ENCODE results near the gene SSH2. TPM values are rescaled to one million over a fixed set of nuclear protein-coding genes. Genes with fewer than 3 reads are reported as not detected.
"Not testable (repeated sequence)": the region's sequence is repeated elsewhere in the genome, so short reads cannot be mapped to it uniquely, and the experiment has no call there.

Gene SSH2
- total RNA-seq, 1 experiment from 2014 or later = 2.8 TPM

DNA sequence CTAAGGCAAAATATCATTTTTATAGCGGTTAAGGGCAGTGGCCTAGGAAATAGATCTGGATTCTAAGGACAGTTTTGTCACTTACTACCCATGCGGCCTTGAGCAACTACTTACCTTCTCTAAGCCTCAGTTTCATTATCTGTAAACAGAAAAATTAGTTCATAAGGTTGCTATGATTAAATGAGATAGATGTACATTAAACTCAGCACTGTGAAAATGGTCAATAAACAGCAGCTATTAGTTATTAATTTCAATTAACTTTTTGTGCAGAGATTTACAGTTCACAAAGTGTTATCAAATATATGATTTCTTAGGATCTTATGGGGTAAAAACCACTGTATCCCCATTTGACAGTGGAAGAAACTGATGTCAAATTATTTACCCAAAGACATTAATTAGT lies 171.8 kb downstream of the SSH2 start:
- Histone ChIP-seq H3K36me3 (no peaks in the 10 kb centered on the region; the same call in 1 of the 2 replicates), H3K27me3 (no peaks in the 10 kb centered on the region), H3K4me3 (no peak overlapping the region), H3K9me3 (no peaks in the 10 kb centered on the region)
- no peak for DNase-seq

DNA sequence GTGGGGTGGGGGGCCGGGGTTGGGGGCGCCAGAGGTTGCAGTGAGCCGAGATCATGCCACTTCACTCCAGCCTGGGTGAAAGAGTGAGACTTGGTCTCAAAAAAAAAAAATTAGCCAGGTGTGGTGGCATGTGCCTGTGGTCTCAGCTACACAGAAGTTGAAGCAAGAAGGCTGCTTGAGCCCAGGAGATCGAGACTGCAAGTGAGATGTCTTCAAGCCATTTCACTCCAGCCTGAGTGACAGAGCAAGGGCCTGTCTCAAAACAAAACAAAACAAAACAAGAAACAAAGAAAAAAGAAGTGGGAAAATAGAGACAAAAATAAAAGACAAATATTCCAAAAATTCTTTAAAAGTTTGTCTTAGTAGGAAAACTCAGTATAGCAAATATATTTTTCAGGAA lies 172.2 kb downstream of the SSH2 start:
- H3K4me3 ChIP-seq = no peak overlapping the region
- H3K27me3 ChIP-seq = no peaks in the 10 kb centered on the region
- DNase-seq = no peak
- no peaks in the 10 kb centered on the region for H3K9me3 ChIP-seq
- no peaks in the 10 kb centered on the region; the same call in 1 of the 2 replicates for H3K36me3 ChIP-seq

DNA sequence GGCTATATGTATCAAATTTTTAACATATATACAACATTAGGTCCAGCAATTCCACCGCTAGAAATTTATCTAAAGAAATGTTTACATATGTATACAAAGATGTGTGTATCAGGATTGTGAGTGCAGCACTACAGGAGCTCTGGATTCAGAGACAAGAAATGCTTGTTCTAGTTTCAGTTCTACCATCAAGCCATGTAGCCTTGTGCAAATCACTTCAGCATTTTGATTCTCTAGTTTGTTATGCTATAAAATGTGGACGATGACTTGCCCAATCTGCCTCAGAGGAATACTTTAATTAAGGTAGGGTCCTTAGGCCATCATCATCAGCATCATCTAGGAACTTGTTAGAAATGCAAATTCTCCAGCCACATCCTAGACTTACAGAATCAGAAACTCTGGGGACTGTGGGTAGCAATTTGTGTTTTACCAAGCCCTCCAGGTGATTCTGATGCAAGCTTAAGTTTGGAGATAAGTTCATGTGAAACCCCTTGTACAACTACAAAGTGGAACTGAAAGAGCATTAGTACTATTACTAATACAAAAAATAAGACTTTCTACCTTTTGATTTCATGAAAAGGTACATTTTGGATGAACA lies 176.1 kb downstream of the SSH2 start:
- no peak for DNase-seq
- Histone ChIP-seq H3K4me3 (no peak overlapping the region), H3K27me3 (no peaks in the 10 kb centered on the region), H3K36me3 (no peaks in the 10 kb centered on the region; the same call in 1 of the 2 replicates), H3K9me3 (no peaks in the 10 kb centered on the region)

DNA sequence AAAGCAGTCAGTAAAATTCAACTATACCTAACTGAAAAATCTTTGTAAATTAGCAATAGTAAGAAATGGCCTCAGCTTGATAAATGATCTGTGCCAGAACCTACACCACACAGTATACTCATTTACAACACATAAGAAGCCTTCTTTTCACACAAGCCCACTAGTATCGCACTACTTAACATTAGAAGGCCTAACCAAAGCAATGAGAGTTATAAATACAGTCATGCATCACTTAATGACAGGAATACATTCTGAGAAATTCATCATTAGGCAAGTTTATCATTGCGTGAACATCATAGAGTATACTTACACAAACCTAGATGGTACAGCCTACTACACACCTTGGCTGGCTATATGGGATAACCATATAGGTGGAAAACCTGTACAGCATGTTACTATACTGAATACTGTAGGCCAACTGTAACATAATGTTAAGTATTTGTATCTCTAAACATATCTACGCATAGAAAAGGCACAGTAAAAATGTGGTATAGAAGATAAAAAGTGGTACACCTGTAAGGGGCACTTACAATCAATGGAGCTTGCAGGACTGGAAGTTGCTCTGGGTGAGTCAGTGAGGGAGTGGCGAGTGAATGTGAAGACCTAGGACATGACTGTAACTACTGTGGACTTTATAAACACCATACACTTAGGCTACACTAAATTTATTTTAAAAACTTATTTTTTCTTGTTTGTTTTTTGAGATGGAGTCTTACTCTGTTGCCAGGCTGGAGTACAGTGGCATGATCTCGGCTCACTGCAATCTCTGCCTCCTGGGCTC lies 180.8 kb downstream of the SSH2 start:
- Histone ChIP-seq H3K36me3 (no peaks in the 10 kb centered on the region; the same call in 1 of the 2 replicates), H3K27me3 (no peaks in the 10 kb centered on the region), H3K9me3 (no peaks in the 10 kb centered on the region), H3K4me3 (no peak overlapping the region)
- no peak for DNase-seq

DNA sequence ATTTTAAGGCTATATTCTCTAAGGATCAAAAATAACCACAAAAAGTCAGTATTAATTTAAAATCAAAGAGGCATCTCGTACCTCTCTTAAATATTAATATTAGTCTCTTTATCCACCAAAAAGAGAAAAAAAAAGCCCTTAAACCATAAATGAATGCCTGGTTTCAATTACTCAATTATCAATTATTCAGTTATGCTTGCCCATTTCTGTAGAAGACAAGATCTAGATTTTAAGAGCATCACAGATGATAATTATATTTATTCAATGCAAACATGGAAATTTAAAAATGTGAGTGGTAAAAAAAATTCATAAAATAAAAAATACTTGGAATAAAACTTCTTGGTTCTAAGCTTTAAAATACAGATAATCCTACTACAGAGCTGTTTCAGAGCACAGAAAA lies 181.6 kb downstream of the SSH2 start:
- H3K36me3 ChIP-seq = no peaks in the 10 kb centered on the region
- H3K4me3 ChIP-seq = no peak overlapping the region
- H3K9me3 ChIP-seq = no peaks in the 10 kb centered on the region
- DNase-seq = no peak
- H3K27me3 ChIP-seq = no peaks in the 10 kb centered on the region

DNA sequence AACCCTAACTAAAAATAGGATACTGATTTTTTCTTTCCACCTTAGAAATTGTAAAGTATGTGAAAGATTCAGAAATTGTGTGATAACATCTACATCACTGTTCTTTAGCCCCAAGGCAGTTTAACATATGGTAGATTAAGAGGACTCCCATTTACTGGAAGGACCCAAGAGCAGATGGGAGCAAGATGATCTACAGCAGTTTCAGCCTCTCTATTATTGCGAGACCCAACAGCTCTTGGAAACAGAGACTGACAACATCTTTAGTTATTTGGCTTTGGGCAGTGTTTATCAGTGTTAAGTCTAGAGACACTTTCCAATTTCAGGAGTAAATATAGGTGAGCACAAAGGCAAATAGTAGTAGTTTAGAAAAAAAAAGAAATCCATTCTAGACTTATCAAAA lies 182.4 kb downstream of the SSH2 start:
- Histone ChIP-seq H3K4me3 (no peak overlapping the region), H3K27me3 (no peaks in the 10 kb centered on the region), H3K9me3 (no peaks in the 10 kb centered on the region), H3K36me3 (no peaks in the 10 kb centered on the region)
- DNase-seq = no peak

DNA sequence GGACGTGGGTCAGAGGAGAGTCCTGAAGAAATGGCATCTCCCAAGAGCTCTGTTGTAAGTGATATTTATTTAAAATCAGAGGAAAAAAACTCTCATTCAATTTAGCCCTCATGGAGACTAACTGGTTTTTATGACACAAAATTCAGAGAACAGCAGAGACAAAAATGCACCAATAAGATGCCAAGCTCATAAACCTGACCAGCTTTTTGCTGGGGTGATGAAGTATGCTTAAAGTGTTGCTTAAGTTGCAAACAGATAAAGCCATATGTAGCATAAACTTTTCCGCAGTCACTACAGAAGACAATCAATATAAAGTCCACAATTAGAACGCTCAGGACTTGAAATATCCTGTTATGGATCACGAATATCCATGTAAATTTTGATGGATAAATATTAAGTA lies 183.4 kb downstream of the SSH2 start:
- Histone ChIP-seq H3K27me3 (no peaks in the 10 kb centered on the region), H3K9me3 (no peaks in the 10 kb centered on the region), H3K4me3 (no peak overlapping the region), H3K36me3 (no peaks in the 10 kb centered on the region)
- no peak for DNase-seq

DNA sequence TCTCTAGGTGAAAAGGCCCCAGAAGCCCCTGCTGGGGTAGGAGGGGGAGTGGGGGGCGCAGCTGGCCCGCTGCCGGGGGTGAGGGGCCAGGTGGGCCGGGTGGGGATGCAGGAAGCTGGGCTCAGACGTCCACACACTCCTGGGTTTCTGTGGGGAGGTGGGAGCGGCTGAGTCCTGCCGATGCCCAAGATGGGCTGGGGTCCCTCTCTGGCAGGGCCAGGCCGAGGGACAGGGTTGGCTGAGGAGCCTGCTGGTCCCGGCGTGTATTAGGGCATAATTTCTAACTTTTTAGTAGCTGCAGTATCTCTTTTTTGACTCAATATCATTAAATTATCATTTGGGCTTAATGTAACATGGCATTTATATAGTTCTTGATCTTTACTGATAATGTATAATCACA lies 185.9 kb downstream of the SSH2 start:
- DNase-seq = no peak
- Histone ChIP-seq H3K9me3 (no peaks in the 10 kb centered on the region), H3K36me3 (no peaks in the 10 kb centered on the region), H3K4me3 (no peak overlapping the region), H3K27me3 (no peaks in the 10 kb centered on the region)

DNA sequence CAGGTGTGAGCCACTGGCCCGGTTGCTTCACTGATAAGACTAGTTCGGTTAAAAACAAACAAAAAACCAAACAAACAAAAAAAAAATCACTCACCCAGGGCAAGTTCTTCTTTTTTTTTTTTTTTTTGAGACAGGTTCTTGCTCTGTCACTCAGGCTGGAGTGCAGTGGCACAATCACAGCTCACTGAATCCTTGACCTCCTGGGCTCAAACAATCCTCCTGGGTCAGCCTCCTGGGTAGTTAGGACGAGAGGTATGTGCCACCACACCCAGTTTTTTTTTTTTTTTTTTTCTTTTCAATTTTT lies 187.9 kb downstream of the SSH2 start:
- H3K36me3 ChIP-seq = no peaks in the 10 kb centered on the region
- no peaks in the 10 kb centered on the region for H3K27me3 ChIP-seq
- no peaks in the 10 kb centered on the region for H3K9me3 ChIP-seq
- DNase-seq = no peak
- H3K4me3 ChIP-seq = no peak overlapping the region

DNA sequence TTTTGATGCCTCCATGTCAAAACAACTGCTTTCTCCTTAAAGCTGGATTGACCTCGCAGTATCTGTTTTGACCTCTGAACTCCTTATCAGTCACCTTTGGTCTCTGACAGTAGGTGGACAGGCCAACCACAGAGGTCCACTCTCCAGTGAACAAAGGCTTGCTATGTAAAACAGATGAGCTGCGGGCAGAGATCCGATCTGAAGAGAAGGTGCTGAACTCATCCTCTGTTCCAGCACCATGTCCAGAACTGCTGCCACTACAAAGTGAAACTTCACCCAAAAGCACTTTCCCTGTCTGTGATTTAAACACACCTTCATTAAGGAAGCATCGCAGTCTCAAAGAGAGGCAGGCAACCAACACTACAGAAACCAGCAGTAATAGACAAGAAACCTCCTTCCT lies 190.0 kb downstream of the SSH2 start:
- DNase-seq = no peak
- H3K27me3 ChIP-seq = no peaks in the 10 kb centered on the region
- H3K4me3 ChIP-seq = no peak overlapping the region
- H3K36me3 ChIP-seq = no peaks in the 10 kb centered on the region
- H3K9me3 ChIP-seq = no peaks in the 10 kb centered on the region

DNA sequence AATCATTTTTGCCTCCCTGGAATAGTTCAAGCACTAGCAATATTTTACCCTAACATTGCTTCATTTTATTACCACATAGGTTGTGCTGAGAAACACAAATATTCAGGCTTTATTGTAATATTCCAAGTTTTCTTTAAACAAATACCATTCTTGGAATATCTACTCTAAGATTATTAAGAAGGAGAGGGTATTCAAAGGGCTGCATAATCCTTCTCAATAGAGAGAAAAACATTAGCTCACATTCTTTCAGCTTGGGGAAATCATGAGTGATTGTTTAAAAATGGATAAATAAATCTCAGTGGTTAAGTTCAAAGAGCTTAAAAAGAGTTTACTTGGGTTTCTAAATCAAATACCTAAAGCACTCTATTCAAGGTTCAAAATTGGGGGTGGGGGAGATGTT lies 195.4 kb downstream of the SSH2 start:
- Histone ChIP-seq H3K36me3 (no peaks in the 10 kb centered on the region), H3K9me3 (no peaks in the 10 kb centered on the region), H3K27me3 (no peaks in the 10 kb centered on the region), H3K4me3 (no peak overlapping the region)
- no peak for DNase-seq

DNA sequence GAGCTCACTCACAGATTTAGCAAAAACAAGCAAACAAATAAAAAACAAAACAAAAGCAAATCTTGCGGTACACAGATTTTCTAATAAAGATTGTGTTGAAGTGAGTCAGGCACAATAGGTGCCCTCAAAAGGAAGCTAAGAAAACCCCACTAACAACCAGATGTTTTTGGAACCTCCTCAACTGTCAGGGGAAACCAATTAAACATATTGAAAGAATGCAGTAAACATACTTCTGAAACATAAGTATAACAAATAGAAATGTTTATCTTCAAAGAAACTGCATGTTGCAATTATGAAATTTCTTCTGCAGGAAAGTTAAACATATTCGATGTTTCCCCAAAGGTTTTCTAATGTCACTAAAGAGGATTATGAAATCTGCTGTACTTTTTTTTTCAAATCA lies 196.9 kb downstream of the SSH2 start:
- Histone ChIP-seq H3K9me3 (0 out of 2 replicates have a peak, but pooled peaks cover 3% of the 10 kb centered on the region), H3K27me3 (no peaks in the 10 kb centered on the region), H3K36me3 (no peaks in the 10 kb centered on the region), H3K4me3 (no peak overlapping the region)
- no peak for DNase-seq

DNA sequence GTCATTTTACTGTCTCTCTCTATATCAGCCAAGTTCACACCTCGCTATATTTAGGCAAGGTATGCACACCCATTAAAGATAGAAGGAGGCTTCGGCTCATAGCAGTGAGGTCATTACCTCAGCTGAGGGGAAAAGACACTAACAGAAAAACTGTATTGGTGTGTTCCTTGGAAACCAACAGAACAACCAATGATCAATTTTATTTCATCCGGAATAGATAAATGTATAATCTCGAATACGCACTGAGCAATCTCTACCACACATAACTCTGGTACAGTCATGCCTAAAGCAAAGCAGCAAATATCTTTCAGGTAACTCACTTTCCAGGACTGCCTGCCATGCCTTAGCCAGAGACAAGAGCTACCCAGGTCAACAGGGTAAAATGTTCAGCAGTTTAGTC lies 197.4 kb downstream of the SSH2 start:
- peak; percentile 18 for DNase-seq
- no peaks in the 10 kb centered on the region for H3K27me3 ChIP-seq
- no peaks in the 10 kb centered on the region for H3K36me3 ChIP-seq
- no peak overlapping the region for H3K4me3 ChIP-seq
- H3K9me3 ChIP-seq = peaks cover 3% of the 10 kb centered on the region; the same call in 1 of the 2 replicates

DNA sequence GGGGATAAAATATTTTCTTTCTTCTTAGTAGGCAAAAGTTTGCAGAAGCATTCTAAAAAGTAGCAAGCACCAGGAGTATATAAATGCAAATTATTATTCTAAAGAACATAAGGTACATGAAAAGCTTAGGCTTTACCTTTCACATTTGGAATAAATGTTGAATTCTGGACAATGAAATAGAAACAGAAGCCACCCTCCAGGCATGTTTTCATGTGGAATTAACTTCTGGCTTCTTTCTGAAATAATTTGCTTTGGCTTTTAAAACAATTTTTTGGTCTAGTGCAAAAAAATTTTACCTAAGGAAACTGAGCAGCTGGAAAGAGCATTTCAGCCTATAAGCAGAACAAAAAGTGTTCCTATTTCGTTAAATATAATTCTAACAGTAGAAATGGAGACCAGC lies 197.8 kb downstream of the SSH2 start:
- no peaks in the 10 kb centered on the region for H3K36me3 ChIP-seq
- peaks cover 3% of the 10 kb centered on the region; the same call in 1 of the 2 replicates for H3K9me3 ChIP-seq
- DNase-seq = no peak
- no peaks in the 10 kb centered on the region for H3K27me3 ChIP-seq
- H3K4me3 ChIP-seq = no peak overlapping the region

DNA sequence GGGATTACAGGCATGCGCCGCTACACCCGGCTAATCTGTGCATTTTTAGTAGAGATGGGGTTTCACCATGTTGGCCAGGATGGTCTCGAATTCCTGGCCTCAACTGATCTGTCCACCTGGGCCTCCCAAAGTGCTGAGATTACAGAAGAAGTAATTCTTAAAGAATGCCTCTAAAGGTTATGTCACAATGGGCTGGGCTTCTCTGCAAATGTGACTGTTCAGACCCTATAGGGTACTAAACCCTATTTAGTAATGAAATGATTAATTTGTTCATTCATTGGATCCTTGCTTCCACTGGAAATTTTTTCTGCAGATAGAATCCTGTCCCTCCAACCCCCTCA lies 198.5 kb downstream of the SSH2 start:
- Histone ChIP-seq H3K27me3 (no peaks in the 10 kb centered on the region), H3K4me3 (no peak overlapping the region), H3K36me3 (no peaks in the 10 kb centered on the region), H3K9me3 (peaks cover 3% of the 10 kb centered on the region; the same call in 1 of the 2 replicates)
- DNase-seq = no peak

DNA sequence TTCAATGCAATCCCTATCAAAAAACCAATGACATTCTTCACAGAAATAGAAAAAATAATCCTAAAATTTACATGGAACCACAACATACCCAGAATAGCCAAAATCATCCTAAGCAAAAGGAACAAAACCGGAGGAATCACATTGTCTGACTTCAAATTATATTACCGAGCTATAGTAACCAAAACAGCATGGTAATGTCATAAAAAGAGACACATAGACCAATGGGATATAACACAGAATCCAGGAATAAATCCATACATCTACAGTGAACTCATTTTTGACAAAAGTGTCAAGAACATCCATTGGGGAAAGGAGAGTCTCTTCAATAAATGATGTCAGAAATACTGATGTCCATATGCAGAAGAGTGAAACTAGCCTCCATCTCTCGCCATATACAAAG lies 201.5 kb downstream of the SSH2 start:
- Histone ChIP-seq H3K9me3 (peaks cover 3% of the 10 kb centered on the region; the same call in 1 of the 2 replicates), H3K27me3 (no peaks in the 10 kb centered on the region), H3K4me3 (no peak overlapping the region), H3K36me3 (no peaks in the 10 kb centered on the region)
- no peak for DNase-seq

DNA sequence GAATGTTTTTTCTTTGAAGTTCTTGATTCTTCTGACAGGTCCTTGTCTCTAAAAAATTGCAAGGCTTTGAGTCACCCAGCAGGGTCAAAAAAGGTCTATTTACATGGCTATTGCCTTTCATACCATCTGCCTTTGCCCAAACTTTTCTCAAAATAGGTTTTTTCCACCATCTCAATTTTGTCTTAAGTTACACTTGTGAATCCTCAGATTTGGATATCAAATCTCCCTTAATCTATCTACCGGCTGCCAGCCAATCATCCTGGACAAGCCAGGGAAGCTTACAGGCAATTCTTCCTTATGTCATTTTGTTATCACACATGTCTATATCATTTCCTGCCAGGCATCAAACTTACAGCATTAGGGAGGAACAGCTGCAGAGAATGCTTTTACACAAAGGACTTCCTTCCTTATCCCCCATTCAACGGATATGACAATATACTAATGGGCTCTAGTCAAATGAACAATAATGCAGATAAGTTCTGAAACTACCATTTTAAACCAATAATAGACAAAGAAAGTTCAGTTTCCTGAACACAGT lies 203.2 kb downstream of the SSH2 start:
- DNase-seq = peak; percentile 12

DNA sequence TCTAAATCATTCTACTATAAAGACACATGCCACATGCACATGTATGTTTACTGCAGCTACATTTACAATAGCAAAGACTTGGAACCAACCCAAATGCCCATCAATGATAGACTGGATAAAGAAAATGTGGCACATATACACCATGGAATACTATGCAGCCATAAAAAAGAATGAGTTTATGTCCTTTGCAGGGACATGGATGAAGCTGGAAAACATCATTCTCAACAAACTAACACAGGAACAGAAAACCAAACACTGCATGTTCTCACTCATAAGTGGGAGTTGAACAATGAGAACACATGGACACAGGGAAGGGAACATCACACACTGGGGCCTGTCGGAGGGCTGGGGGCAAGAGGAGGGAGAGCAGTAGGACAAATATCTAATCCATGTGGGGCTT lies 204.6 kb downstream of the SSH2 start:
- not testable (repeated sequence) for H3K9me3 ChIP-seq, H3K27me3 ChIP-seq, H3K4me3 ChIP-seq, H3K36me3 ChIP-seq, DNase-seq

More for the DNA sequence above, 203.2 kb downstream of the SSH2 start:
- Histone ChIP-seq H3K9me3 (peaks cover 3% of the 10 kb centered on the region; the same call in 1 of the 2 replicates), H3K4me3 (no peak overlapping the region), H3K36me3 (no peaks in the 10 kb centered on the region), H3K27me3 (no peaks in the 10 kb centered on the region)

Data from MG63 (cell line).